IPS-11a (cell line): ENCODE measurements around the gene GSX1.

Experiments
- H3K4me3 ChIP-seq: one replicate; pipeline ENCODE4 v1.5.1; 2013; ENCODE audit warnings: low read depth, low read length, control low read depth

GSX1 gene

DNA sequence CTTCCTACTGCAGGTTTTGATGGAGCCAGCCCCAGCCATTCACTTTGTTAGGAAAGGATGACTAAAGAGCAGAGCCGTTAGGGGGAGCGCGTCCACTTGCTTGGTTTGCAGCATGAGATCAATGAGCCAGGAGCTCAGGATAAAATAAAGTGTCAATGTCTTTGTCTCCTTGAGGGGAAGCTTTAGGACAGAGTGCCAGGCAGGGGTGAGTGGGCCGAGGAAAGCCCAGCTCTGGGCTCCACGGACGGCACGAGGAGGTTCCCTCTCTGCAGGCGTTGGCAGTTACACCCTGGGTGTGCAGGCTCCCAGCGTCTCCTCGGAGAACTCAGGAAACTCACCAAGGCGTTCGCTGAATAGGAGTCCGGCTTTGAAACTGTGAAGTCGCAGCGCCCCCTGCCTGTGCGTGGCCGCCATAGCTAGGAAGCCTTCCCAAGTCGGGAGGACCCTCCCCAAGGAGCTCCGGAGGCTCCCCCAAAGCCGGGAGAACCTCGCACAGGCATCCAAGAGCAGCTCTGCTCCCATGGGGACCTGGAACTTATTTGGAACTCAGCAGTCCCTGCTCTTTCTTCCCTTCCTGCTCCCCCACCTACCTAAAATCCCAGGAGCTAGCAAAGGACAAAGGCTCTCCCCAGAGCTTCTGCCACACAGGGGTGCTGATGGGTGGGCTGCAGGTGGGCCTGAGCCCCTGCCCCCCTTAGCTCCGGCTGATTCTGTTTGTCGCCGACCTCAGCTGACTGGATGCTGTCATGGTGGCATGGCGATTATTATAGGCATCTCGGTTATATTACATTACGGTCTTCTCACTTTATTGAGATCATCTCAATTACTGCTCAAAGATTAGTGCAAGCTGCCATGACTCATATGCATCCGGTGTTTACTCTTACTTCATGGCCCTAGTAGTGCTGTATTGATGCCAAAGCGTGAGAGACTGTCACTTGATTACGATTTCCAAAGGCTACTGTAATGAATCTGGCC is 34.4 kb downstream of the GSX1 start:
- H3K4me3 ChIP-seq = no peak overlapping the region

DNA sequence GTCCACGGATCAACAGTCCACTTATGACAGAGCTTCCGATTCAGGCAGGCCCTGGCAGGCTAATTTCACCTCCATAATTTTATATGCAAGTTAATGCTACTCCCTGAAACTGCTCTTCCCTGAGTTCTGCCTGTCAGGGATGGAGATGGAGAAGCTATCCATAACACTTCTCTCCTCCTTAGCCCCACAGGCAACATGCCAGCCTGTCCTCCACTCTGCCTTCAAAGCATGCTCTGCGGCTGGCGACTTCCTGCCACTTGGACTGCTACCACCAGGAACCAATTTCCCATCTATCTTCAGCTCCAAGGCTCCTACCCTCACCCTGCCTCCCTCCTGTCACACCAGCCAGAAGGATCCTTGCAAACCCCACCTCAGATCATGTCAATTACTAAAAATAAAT is 35.4 kb downstream of the GSX1 start:
- H3K4me3 ChIP-seq = no peak overlapping the region

DNA sequence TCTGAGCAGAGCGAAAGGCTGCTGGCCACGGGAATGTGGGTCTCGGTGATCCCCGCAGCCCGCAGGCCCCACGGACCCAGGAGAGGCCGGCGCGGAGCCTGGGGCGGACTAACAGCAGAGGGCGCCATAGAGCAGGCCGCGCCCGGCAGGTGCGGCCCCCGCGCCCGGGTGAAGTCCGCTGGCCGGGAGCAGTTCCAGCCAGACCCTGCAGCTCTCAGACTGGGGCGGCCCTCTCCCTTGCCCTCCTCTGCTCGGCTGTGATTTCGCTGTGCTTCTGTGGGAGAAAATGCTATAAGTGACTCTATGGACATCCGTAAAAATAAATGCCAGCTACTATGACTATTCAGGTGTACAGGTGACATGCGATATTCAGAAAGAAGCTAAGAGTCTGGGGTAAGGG is 37.7 kb downstream of the GSX1 start:
- H3K4me3 ChIP-seq = no peak overlapping the region

DNA sequence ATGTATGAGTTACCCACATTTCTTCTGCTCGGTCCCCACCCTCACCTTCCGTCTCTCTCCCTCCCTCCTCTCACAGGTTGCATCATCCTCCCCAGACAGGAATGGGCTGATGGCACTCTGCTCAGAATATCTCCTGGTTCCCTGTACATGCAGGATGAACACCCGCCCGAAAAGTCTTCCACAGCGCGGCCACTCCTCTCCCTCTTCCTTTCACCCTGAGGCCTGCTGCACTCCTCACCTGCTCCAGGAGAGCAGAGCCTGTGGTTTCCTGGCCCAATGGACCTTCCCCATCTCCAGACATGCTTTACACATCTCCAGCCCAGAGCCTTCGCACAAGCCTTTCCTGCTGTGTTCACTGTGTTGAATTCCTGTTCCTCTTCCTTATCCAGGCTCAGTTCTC is 40.9 kb downstream of the GSX1 start:
- no peak overlapping the region for H3K4me3 ChIP-seq

DNA sequence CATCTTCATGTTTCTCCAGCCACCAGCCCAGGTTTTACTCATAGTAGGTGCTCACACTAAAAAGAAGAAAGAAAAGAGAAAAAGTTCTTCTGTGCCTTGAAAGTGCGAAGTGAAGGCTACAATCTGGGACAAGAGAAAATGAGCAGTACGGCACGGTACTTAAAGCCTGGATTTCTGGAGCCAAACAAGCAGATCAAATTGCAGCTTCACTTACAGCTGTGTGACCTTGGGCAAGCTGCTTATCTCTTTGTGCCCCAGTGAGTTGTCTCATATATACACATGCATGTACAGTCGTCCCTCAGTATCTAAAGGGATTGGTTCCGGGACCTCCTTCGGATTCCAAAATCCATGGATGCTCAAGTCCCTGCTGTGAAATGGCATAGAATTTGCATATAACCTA is 41.8 kb downstream of the GSX1 start:
- no peak overlapping the region for H3K4me3 ChIP-seq

DNA sequence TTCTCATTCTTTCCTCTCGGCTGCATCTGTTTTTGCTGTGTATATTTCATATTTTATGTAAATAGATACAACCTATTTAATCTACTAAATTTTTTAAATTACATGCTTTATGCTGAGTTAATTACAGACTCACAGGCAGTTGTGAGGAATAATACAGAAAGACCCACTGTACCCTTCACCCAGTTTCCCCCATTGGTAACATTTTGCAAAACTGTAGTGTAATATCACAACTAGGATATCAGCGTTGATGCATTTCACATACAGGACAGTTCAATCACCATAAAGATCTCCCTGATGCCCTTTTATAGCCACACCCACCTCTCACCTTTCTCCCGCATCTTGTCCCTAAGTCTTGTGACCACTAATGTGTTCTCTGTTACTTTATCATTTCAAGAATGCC is 43.5 kb downstream of the GSX1 start:
- no peak overlapping the region for H3K4me3 ChIP-seq

GRCh38 chr13:27839809-27840467 is 47.7 kb downstream of the GSX1 start:
- no peak overlapping the region for H3K4me3 ChIP-seq

GRCh38 chr13:27842571-27842970 is 50.3 kb downstream of the GSX1 start:
- no peak overlapping the region for H3K4me3 ChIP-seq
